GM12801 (cell line): ENCODE data around the gene TNFRSF18.

Experiments
- CTCF ChIP-seq: IDR thresholded peaks from one replicate; pipeline ENCODE4 v1.5.1; 2011; ENCODE audit warnings: control low read depth; ENCODE audit not compliant: insufficient read length; ENCODE audit errors: extremely low read depth

The TNFRSF18 gene

DNA sequence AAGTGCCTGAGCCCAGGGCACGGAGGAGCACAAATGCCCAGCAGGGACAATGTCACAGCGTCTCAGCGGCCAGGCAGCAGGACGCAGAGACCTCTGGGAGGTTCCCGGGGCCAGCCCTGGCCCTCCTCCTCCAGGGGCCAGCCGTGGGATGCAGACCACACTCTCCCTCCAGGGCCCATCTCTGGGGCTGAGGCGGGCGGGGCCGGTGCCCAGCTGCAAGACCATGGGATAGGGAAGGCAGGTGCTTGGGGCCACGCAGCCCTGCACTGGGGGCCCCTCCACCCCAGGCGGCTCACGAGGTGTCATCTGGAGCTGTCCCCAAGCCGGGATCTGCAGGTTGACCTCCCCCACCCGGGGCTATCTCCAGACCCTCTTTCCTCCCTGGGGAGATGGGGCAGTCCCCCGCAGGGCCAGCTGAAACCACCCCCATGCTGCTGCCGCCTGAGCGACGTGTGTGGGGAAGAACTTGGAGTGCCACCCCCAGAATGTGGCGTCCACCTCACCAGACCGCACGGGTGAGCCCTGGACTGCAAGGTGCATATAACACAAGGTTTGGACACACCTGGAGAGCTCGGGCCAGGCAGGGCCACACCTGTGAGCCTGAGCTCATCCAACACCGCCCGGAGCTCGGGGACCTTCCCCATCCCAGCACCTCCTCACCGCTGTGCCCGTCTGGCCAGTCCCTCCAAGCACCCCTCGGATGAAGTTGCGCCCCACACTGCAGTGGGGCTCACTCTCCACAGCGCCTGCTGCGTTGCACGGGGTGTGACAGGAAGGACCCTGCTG lies 36.8 kb downstream of the TNFRSF18 start:
- TF ChIP-seq CTCF = no peak

GRCh38 chr1:1168451-1169411 lies 37.7 kb downstream of the TNFRSF18 start:
- TF ChIP-seq CTCF = no peak

DNA sequence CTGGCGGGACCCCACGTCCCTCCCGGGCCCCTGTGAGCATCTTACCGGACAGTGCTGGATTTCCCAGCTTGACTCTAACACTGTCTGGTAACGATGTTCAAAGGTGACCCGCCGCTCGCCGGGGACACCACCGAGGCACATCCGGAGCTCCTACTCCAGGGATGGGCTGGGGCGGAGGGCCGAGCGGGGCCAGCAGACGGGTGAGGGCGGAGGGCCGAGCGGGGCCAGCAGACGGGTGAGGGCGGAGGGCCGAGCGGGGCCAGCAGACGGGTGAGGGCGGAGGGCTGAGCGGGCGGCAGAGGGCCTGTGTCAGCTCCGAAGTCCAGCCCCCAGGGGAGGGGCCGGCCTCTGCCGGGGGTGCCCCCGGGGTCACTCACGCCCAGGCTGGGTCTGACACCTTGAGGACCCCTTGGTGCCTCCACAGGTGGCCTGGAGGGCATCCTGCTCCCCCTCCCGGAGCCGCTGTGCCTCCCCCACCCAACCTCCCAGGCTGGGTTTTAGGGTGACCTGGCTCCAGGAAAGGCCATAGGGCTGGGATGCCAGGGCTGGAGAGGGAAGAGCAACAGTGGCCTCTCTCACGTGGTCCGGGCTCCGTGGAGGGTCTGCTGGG lies 38.4 kb downstream of the TNFRSF18 start:
- no peak for TF ChIP-seq CTCF

- TF ChIP-seq CTCF = no peak
Measured at GRCh38 chr1:1167398-1167821, 39.0 kb downstream of the TNFRSF18 start.

DNA sequence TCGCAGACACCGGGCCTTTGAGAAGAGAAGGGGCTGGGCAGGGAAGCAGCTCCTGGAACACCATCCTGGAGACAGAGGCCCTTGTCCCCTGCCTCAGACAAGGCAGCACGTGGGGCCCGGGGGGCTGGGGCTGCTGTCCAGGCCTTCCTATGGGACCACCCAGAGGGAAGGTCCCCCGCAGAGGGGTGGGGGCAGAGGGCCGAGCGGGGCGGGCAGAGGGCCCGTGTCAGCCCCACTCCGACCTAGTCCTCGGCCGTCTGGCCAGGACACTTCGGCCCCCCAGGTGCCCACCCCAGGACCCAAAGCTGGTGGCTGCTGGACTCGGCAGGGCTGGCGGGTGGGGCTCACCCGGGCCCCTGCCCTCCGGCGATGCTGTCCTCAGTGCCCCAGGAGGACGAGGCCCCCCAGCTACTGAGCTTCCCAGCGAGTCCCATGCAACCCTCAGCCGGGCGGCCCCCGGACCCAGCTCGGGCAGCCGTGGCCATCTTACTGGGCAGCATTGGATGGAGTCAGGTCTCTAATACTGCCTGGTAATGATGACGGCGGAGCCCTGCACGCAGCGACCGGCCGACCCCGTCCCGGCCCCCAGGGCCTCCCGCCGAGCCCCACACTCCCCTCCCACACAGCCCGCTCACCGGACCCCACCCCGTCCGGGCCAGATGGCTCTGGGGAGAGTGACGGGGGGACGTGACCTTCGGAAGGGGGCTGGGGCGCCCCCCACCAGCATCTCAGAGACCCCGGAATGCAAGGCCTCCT lies 39.6 kb downstream of the TNFRSF18 start:
- TF ChIP-seq CTCF = no peak

DNA sequence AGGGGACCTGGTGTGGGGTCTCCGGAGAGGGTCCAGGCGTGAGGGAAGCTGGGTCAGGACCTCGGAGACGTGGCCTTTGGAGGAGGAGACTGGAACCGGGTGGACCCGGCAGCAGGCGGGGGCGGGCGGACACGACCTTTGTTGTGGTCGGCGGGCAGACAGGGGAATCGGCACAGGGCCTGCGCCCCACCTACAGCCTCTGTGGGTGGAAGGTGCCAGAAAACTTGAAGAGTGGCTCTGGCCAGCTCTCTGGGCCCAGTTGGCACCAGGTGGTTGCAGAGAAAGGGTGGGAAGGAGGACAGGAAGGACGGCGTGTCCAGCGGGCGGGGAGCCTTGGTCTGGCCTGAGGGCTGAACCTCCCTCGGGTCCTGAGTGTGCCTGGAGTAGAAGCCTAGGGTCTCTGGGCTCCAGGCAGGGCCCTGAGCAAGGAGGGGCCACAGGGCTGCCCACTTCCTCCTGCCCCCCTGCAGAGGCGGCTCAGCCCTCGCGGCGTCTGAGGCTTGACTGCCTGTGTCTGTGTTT lies 40.4 kb downstream of the TNFRSF18 start:
- TF ChIP-seq CTCF = no peak
